K562 (cell line): Measurements from ENCODE around the gene COL23A1. TPM values are rescaled to one million over a fixed set of nuclear protein-coding genes. Genes with fewer than 3 reads are reported as not detected.

ENCODE experiments used
- ATAC-seq: fragments of 200-7000 bp; cut with Tn5 transposase; 3 replicates; pipeline ENCODE4 v1.9.1; 2020; ENCODE audit warnings: moderate library complexity
- BruUV-seq: library from RNA; stranded (reverse); fragments of 400-500 nt; replicated peaks from 2 replicates; lab custom pipeline; 2021; lab: Mats Ljungman, UMichigan
- CTCF ChIA-PET: fragments of 300-600 bp; formaldehyde crosslinking; extraction: SDS; loops from one replicate; lab custom pipeline; 2021; ENCODE audit warnings: low intra/inter-chr PET ratio; lab: Yijun Ruan, JAX
- POLR2A ChIA-PET: fragments of 300-600, 350-650 bp; sonication (Branson Sonifier 250); formaldehyde crosslinking; extraction: SDS; loops from one replicate; lab custom pipeline; 2021; ENCODE audit warnings: antibody characterized with exemption, inconsistent platforms; lab: Yijun Ruan, JAX
- DNase-seq, 4 experiments: peaks; one replicate each; pipeline versions ENCODE4 v3.0.0 to v3.0.0-alpha.2; 2011 to 2018; ENCODE audit warnings: low spot score in 3 of 4, mixed read lengths in 3 of 4; ENCODE audit errors: extremely low read depth in 1 of 4
- FAIRE-seq: peaks from 2 replicates; lab custom pipeline; 2011; peaks lifted over from hg19 to GRCh38; lab: Jason Lieb, UNC
- H2AFZ ChIP-seq: 2 replicates; pipeline ENCODE4 v1.6.0; 2011; ENCODE audit warnings: low read depth, low read length, control low read depth, inconsistent platforms
- H3K27ac ChIP-seq: fragments of 200-600 bp; 3 replicates; pipeline ENCODE4 v1.8.0; 2011; ENCODE audit warnings: low read depth, mild to moderate bottlenecking, control low read depth, inconsistent platforms, low read length, moderate library complexity, mixed read lengths; ENCODE audit errors: extremely low read depth
- H3K27me3 ChIP-seq, 2 experiments: fragments of 300-600 bp in 1 of 2; 2 replicates in 1 of 2; 3 replicates in 1 of 2; pipeline versions ENCODE4 v1.6.0 to v1.8.0; 2011; ENCODE audit warnings: inconsistent platforms in 2 of 2, low read length in 2 of 2, mild to moderate bottlenecking in 1 of 2, mixed read lengths in 1 of 2, moderate library complexity in 1 of 2; ENCODE audit not compliant: control insufficient read depth in 2 of 2, insufficient read depth in 2 of 2
- H3K36me3 ChIP-seq: fragments of 300-600 bp; 3 replicates; pipeline ENCODE4 v1.8.0; 2011; ENCODE audit warnings: mild to moderate bottlenecking, low read length, inconsistent platforms; ENCODE audit not compliant: control insufficient read depth, insufficient read depth
- H3K4me1 ChIP-seq, 2 experiments: fragments of 200-600 bp in 1 of 2; replicated peaks in 1 of 2; 2 replicates in 1 of 2; 3 replicates in 1 of 2; pipeline versions ENCODE4 v1.5.1 to v1.8.0; 2011; ENCODE audit warnings: inconsistent platforms in 2 of 2, low read length in 2 of 2, mild to moderate bottlenecking in 1 of 2, mixed read lengths in 1 of 2, moderate library complexity in 1 of 2; ENCODE audit not compliant: control insufficient read depth in 2 of 2, insufficient read depth in 2 of 2
- H3K4me2 ChIP-seq: 2 replicates; pipeline ENCODE4 v1.6.1; 2011; ENCODE audit warnings: low read length, control low read depth, inconsistent platforms, mixed read lengths; ENCODE audit not compliant: insufficient read depth
- H3K4me3 ChIP-seq: fragments of 200-600 bp; sonication (generic), shearing (Covaris generic); 2 replicates; pipeline ENCODE4 v1.5.1; 2016; ENCODE audit warnings: control low read depth, inconsistent platforms
- H3K79me2 ChIP-seq: fragments of 200-600 bp; 3 replicates; pipeline ENCODE4 v1.8.0; 2011; ENCODE audit warnings: low read length, inconsistent platforms; ENCODE audit not compliant: control insufficient read depth, insufficient read depth
- H3K9ac ChIP-seq, 2 experiments: 2 replicates each; pipeline versions ENCODE4 v1.6.0 to v1.6.1; 2011; ENCODE audit warnings: low read depth in 2 of 2, low read length in 2 of 2, control low read depth in 1 of 2, inconsistent platforms in 1 of 2, mild to moderate bottlenecking in 1 of 2, mixed read lengths in 1 of 2; ENCODE audit not compliant: insufficient read depth in 1 of 2
- H3K9me1 ChIP-seq: one replicate; pipeline ENCODE4 v1.6.0; 2011; ENCODE audit warnings: inconsistent platforms, mild to moderate bottlenecking, low read length, moderate library complexity; ENCODE audit not compliant: control insufficient read depth, insufficient read depth
- H3K9me3 ChIP-seq: replicated peaks from 2 replicates; pipeline ENCODE4 v1.5.1; 2011; ENCODE audit warnings: low read depth, low read length, inconsistent platforms; ENCODE audit not compliant: control insufficient read depth, insufficient read depth
- H4K20me1 ChIP-seq: replicated peaks from 2 replicates; pipeline ENCODE4 v1.6.1; 2011; ENCODE audit warnings: low read length, inconsistent platforms, mixed read lengths; ENCODE audit not compliant: control insufficient read depth, insufficient read depth
- HDAC2 ChIP-seq: fragments of 450-650 bp; IDR thresholded peaks from 2 replicates; pipeline ENCODE4 v1.6.1; 2016; ENCODE audit warnings: mild to moderate bottlenecking
- HSF4 ChIP-seq: fragments of 250-450 bp; sonication (Bioruptor Pico); IDR thresholded peaks from 2 replicates; pipeline ENCODE4 v2.1.2; 2022; ENCODE audit warnings: mild to moderate bottlenecking, moderate library complexity, borderline replicate concordance
- JUN ChIP-seq, 2 experiments: sonication (generic) in 1 of 2; formaldehyde crosslinking in 1 of 2; IDR thresholded peaks; 2 replicates each; pipeline versions ENCODE4 v1.6.1 to v1.8.0; 2012 to 2022; ENCODE audit warnings: borderline replicate concordance in 2 of 2, mild to moderate bottlenecking in 2 of 2, improper control_type of control experiment in 1 of 2, low read depth in 1 of 2, low read length in 1 of 2, missing genetic modification reagents in 1 of 2
- MEF2A ChIP-seq: IDR thresholded peaks from 2 replicates; pipeline ENCODE4 v1.6.1; 2011; ENCODE audit warnings: low read depth, mild to moderate bottlenecking, low read length, moderate library complexity; ENCODE audit not compliant: control insufficient read depth
- NFE2L1 ChIP-seq: fragments of 450-650 bp; IDR thresholded peaks from 2 replicates; pipeline ENCODE4 v1.6.1; 2016; ENCODE audit warnings: missing genetic modification characterization, low read depth, mild to moderate bottlenecking, missing compliant biosample characterization, moderate library complexity, borderline replicate concordance
- PCBP1 ChIP-seq: fragments of 200-400 bp; formaldehyde crosslinking; IDR thresholded peaks from 2 replicates; pipeline ENCODE4 v1.6.1; 2018; ENCODE audit warnings: mild to moderate bottlenecking, low read depth, low read length; ENCODE audit not compliant: poor library complexity, severe bottlenecking
- POLR2AphosphoS5 ChIP-seq: IDR thresholded peaks from 2 replicates; pipeline ENCODE4 v1.6.1; 2011; ENCODE audit warnings: mild to moderate bottlenecking, low read depth, low read length, moderate library complexity; ENCODE audit not compliant: control insufficient read depth, insufficient read depth
- RBM34 ChIP-seq: fragments of 200-400 bp; formaldehyde crosslinking; IDR thresholded peaks from 2 replicates; pipeline ENCODE4 v1.6.1; 2018; ENCODE audit warnings: low read length, borderline replicate concordance; ENCODE audit not compliant: insufficient read depth
- SREBF1 ChIP-seq: fragments of 150-350 bp; IDR thresholded peaks from 2 replicates; pipeline ENCODE4 v1.6.1; 2014; ENCODE audit warnings: antibody characterized with exemption, low read depth, low read length, borderline replicate concordance
- ZBED1 ChIP-seq: IDR thresholded peaks from 2 replicates; pipeline ENCODE4 v1.6.1; 2014
- ZNF512 ChIP-seq: IDR thresholded peaks from 2 replicates; pipeline ENCODE4 v1.6.1; 2016; ENCODE audit warnings: missing genetic modification characterization, missing compliant biosample characterization
- ZNF583 ChIP-seq: fragments of 250-450 bp; sonication (Bioruptor Pico); IDR thresholded peaks from 2 replicates; pipeline ENCODE4 v1.4.0; 2020
- WGBS: fragments of 100-300 bp; shearing (Covaris generic); methylation state at CpG from one replicate; pipeline ENCODE4 v1.1.6; 2016; ENCODE audit warnings: low coverage, mixed read lengths; ENCODE audit not compliant: insufficient coverage; ENCODE audit errors: missing lambda C conversion rate; 5-methylcytosine and 5-hydroxymethylcytosine counted together
- in situ Hi-C: fragments of 300-500 bp; cut with MboI; formaldehyde crosslinking; loops from 4 replicates; pipeline ENCODE4 v1.15.0; 2018; ENCODE audit warnings: inconsistent platforms, mixed read lengths
- intact Hi-C: fragments of 100-400 bp; cut with micrococcal nuclease; formaldehyde crosslinking; loops from 2 replicates; pipeline ENCODE4 v1.14.2; 2022
- polyA plus RNA-seq, 8 experiments: library from polyadenylated mRNA; depleted of rRNA in 4 of 8; stranded (reverse) in 5 of 8; unstranded in 3 of 8; fragments of >200 nt; fragmentation: Nextera tagmentation in 2 of 8; fragmentation: Illumina TruSeq in 1 of 8; extraction: Ambion mirVana in 2 of 8; extraction: Trizol in 1 of 8; gene quantifications; 2 replicates each; pipeline versions ENCODE4 v1.2.1 to v1.2.3, GENCODE V29; 2011 to 2014; ENCODE audit warnings: inconsistent platforms in 1 of 8, missing spikeins in 1 of 8
- total RNA-seq, 7 experiments: library from RNA; depleted of rRNA in 6 of 7; stranded (reverse); fragments of >200 nt in 6 of 7; fragmentation: Illumina TruSeq in 2 of 7; extraction: Trizol in 2 of 7; gene quantifications; 2 replicates each; pipeline versions ENCODE4 v1.2.1 to v1.2.3, GENCODE V29; 2011 to 2021; ENCODE audit warnings: low replicate concordance in 1 of 7
- TF ChIP-seq, protein P1 (sequence below), 3 experiments: fragments of 200-800 bp in 1 of 3; sonication (Bioruptor generic) in 1 of 3; sonication (generic) in 1 of 3; formaldehyde crosslinking in 1 of 3; IDR thresholded peaks; 2 replicates each; pipeline versions ENCODE4 v1.6.1 to v1.8.0; 2016 to 2022; ENCODE audit warnings: mild to moderate bottlenecking in 2 of 3, missing compliant biosample characterization in 2 of 3, missing genetic modification characterization in 2 of 3, missing genetic modification reagents in 1 of 3
- TF ChIP-seq, protein P2 (sequence below): sonication (generic); formaldehyde crosslinking; IDR thresholded peaks from 2 replicates; pipeline ENCODE4 v1.8.0; 2022; ENCODE audit warnings: mild to moderate bottlenecking, missing genetic modification reagents, borderline replicate concordance

The COL23A1 gene
- total and polyA plus RNA-seq, 9 of the 15 experiments (the other 6 are each of a cell fraction or from before 2014, with no cell fraction given): 0.09 TPM; not detected in 8

DNA sequence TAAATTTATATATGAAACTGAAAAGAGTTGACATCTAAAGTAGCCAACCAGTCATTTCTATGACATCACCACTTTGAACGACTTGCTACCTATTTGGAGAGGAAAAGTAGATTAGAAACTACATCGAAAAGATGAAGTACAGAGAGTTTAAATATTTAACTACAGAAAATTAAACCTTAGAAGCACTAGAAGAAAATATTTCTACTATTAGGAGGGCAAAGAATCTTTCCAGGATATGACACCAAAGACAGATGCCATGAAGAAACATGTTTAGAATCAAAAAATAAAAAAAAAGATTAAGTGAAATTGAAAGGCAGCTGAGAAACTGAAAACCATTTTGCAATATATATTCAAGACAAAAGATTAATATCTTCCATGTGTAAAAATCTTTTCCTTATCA is 144.7 kb downstream of the COL23A1 start:
- in situ Hi-C loops (no loop called here), intact Hi-C loops (no loop called here)
- BruUV-seq: no TSS peak
- TF ChIP-seq SREBF1: no peak
- no peak for TF ChIP-seq NFE2L1
- TF ChIP-seq HSF4 (CRISPR knock-in tag): no peak
- TF ChIP-seq PCBP1: no peak
- TF ChIP-seq ZNF512 (tag): 0 out of 2 replicates have a peak, but pooled peaks have one; percentile 6
- no peak for TF ChIP-seq ZBED1
- TF ChIP-seq, protein P1, sequence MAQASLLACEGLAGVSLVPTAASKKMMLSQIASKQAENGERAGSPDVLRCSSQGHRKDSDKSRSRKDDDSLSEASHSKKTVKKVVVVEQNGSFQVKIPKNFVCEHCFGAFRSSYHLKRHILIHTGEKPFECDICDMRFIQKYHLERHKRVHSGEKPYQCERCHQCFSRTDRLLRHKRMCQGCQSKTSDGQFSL (CRISPR knock-in tag; IDR thresholded peaks at IDR 0.05): no peak
- TF ChIP-seq, protein P1 (tag; IDR thresholded peaks at IDR 0.05): no peak
- no peak for TF ChIP-seq HDAC2
- no peak for TF ChIP-seq JUN (IDR thresholded peaks at IDR 0.05; ENCODE audit: borderline replicate concordance, low read depth, low read length)
- no peak for TF ChIP-seq JUN (CRISPR knock-in tag; IDR thresholded peaks at IDR 0.05; ENCODE audit: borderline replicate concordance)
- TF ChIP-seq, protein P2, sequence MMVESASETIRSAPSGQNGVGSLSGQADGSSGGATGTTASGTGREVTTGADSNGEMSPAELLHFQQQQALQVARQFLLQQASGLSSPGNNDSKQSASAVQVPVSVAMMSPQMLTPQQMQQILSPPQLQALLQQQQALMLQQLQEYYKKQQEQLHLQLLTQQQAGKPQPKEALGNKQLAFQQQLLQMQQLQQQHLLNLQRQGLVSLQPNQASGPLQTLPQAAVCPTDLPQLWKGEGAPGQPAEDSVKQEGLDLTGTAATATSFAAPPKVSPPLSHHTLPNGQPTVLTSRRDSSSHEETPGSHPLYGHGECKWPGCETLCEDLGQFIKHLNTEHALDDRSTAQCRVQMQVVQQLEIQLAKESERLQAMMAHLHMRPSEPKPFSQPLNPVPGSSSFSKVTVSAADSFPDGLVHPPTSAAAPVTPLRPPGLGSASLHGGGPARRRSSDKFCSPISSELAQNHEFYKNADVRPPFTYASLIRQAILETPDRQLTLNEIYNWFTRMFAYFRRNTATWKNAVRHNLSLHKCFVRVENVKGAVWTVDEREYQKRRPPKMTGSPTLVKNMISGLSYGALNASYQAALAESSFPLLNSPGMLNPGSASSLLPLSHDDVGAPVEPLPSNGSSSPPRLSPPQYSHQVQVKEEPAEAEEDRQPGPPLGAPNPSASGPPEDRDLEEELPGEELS (CRISPR knock-in tag): no peak
- no peak for TF ChIP-seq RBM34
- peak; percentile 98 for TF ChIP-seq ZNF583 (CRISPR knock-in tag)
- no peak for TF ChIP-seq MEF2A
- TF ChIP-seq POLR2AphosphoS5: no peak

More for the DNA sequence above, 144.7 kb downstream of the COL23A1 start:
- FAIRE-seq (no peak), DNase-seq (no peak), ATAC-seq (no peak)
- ChIA-PET POLR2A (no interaction called here), CTCF (no interaction called here)
- Histone ChIP-seq H3K9ac (no peak overlapping the region), H3K4me3 (no peak overlapping the region), H3K4me2 (no peak overlapping the region), H2AFZ (no peak overlapping the region), H3K9me1 (no peaks in the 10 kb centered on the region), H3K79me2 (no peaks in the 10 kb centered on the region), H3K27ac (no peak overlapping the region), H4K20me1 (no peaks in the 10 kb centered on the region), H3K4me1 (peaks cover 17 to 21% of the 10 kb centered on the region in 2 experiments), H3K9me3 (0 out of 2 replicates have a peak, but pooled peaks cover 3% of the 10 kb centered on the region), H3K36me3 (no peaks in the 10 kb centered on the region), H3K27me3 (no peaks in the 10 kb centered on the region; a peak in 1 of 5 replicates)
- WGBS: 10% methylated on average over 2 of the region's 2 CpGs
